ENCODE results near the gene TSPAN14.

Gene TSPAN14

DNA sequence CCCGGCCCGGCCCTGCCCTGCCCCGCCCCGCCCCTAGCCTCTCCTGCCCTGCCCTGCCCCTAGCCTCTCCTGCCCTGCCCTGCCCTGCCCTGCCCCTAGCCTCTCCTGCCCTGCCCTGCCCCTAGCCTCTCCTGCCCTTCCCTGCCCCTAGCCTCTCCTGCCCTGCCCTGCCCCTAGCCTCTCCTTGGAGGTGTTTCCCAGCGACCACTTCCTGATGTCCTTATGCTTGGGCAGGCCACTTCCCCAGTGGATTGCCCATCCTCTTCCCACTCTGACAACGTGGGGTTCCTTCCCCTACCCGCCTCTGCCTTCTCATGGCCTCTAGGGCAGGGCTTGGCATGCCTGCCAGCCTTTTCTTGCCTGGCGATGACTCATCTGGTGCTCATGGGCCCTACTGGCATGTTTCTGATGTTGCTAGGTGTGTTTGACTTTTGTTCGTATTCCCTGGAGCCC is 24.6 kb upstream of the TSPAN14 start:
- no peak overlapping the region for H3K9ac ChIP-seq (ENCODE audit: low read length)
- H3K4me3 ChIP-seq (ENCODE audit: low read length): no peak overlapping the region
- H3K36me3 ChIP-seq (ENCODE audit: control insufficient read depth, insufficient read depth, low read length, severe bottlenecking): peaks cover 97% of the 10 kb centered on the region
- H3K27me3 ChIP-seq (replicated peaks; ENCODE audit: control insufficient read depth, insufficient read depth, low read length): no peaks in the 10 kb centered on the region
- no peaks in the 10 kb centered on the region for H3K9me3 ChIP-seq (ENCODE audit: control insufficient read depth, low read length)
- no peak for DNase-seq (ENCODE audit: low read depth)
- no peaks in the 10 kb centered on the region for H3K4me1 ChIP-seq (ENCODE audit: control insufficient read depth, insufficient read depth, low read length)

DNA sequence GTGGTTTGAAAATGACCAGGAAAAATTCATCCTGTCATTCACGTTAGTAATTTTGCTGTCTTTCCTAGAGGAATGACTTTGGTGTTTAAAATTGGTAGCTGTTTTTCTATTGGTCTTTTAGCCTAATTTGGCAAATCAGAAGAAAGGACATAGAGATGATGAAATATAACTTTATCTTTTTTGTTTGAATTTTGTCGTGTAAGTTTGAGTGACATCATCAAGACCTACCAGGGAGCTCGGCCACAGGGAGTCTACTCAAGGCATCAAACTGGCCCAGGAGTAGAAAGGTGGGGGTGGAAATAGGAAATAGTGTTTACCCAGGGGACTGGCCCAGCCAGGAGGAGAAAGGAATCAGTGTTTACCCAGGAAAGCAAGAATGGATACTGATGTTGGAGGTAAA is 21.0 kb upstream of the TSPAN14 start:
- H3K9ac ChIP-seq (ENCODE audit: low read length): no peak overlapping the region
- no peak for DNase-seq (ENCODE audit: low read depth)
- H3K9me3 ChIP-seq (ENCODE audit: control insufficient read depth, low read length): no peaks in the 10 kb centered on the region
- H3K36me3 ChIP-seq (ENCODE audit: control insufficient read depth, insufficient read depth, low read length, severe bottlenecking): peaks cover 64% of the 10 kb centered on the region
- no peak overlapping the region for H3K4me3 ChIP-seq (ENCODE audit: low read length)
- peaks cover 27% of the 10 kb centered on the region for H3K4me1 ChIP-seq (ENCODE audit: control insufficient read depth, insufficient read depth, low read length)
- no peaks in the 10 kb centered on the region for H3K27me3 ChIP-seq (replicated peaks; ENCODE audit: control insufficient read depth, insufficient read depth, low read length)

DNA sequence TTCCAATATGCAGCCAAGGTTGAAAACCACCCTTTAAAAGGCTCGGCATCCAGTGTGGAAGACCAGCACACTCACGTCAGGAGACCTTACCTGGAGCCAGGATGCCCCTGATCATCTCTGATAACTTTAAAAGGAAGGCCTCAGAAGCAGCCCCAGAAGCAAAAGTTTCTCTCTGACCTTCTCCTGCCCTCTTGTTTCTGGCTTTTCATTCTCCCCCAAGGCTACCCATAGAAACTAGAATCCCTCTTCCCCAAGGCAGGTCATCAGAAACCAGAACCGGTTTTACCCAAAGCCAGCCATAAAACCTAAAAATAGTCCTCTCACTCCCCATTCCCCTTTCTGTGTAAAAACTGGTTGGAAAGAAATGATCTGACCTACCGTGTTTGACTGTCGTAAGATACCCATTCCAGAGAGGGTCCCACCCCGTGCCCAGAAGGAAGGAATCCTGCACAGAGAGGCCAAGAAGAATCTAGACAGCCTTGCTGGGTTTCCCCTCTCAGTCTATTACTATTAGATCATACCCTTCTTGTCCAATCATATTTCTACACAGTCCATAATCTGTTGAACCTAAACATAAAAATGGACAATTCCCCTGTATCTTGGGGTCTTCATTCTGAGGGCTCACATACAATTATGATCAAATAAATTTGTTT is 17.5 kb upstream of the TSPAN14 start:
- Histone ChIP-seq H3K9me3 (ENCODE audit: control insufficient read depth, low read length) (no peaks in the 10 kb centered on the region), H3K4me3 (ENCODE audit: low read length) (no peak overlapping the region), H3K4me1 (ENCODE audit: control insufficient read depth, insufficient read depth, low read length) (peaks cover 43% of the 10 kb centered on the region), H3K36me3 (ENCODE audit: control insufficient read depth, insufficient read depth, low read length, severe bottlenecking) (peaks cover 32% of the 10 kb centered on the region), H3K27me3 (replicated peaks; ENCODE audit: control insufficient read depth, insufficient read depth, low read length) (no peaks in the 10 kb centered on the region), H3K9ac (ENCODE audit: low read length) (no peak overlapping the region)
- no peak for DNase-seq (ENCODE audit: low read depth)

DNA sequence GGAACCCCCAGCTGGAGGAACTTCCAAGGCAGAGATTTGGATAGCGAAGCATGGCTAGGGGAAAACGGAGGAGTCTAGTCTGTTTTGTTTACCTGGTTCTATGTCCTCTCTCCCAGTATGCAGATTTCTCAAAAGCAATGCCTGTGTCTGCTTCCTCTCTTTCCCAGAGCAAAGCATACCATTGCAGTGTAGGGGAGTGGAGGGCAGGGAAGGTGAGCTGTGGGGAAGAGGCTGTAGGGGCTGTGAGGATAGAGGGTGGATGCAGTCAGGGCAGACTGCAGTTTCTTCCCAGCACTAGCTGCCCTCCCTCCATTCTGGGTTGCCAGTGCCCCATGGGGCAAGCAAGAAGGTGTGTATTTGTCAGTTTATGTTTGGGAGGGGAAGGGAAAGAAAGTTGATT is 16.9 kb upstream of the TSPAN14 start:
- Histone ChIP-seq H3K4me3 (ENCODE audit: low read length) (no peak overlapping the region), H3K4me1 (ENCODE audit: control insufficient read depth, insufficient read depth, low read length) (peaks cover 46% of the 10 kb centered on the region), H3K9ac (ENCODE audit: low read length) (no peak overlapping the region), H3K27me3 (replicated peaks; ENCODE audit: control insufficient read depth, insufficient read depth, low read length) (no peaks in the 10 kb centered on the region), H3K36me3 (ENCODE audit: control insufficient read depth, insufficient read depth, low read length, severe bottlenecking) (peaks cover 26% of the 10 kb centered on the region), H3K9me3 (ENCODE audit: control insufficient read depth, low read length) (no peaks in the 10 kb centered on the region)
- DNase-seq (ENCODE audit: low read depth): no peak

DNA sequence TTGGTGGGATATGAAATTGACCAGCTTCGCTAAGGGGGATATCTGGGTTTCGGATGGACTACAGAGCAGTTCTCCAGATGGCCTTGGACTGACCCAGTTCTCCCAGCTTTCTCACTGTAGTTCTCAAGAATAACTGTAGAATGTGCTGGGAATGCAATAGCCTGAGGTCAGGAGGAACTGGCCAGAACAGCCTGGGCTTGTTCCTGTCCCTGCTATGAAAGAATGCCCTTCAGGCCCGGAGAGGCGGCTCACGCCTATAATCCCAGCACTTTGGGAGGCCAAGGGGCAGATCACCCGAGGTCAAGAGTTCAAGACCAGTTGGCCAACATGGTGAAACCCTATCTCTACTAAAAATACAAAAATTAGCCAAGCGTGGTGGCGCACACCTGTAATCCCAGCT is 12.3 kb upstream of the TSPAN14 start:
- Histone ChIP-seq H3K4me1 (ENCODE audit: control insufficient read depth, insufficient read depth, low read length) (peaks cover 54% of the 10 kb centered on the region), H3K27me3 (replicated peaks; ENCODE audit: control insufficient read depth, insufficient read depth, low read length) (no peaks in the 10 kb centered on the region), H3K9ac (ENCODE audit: low read length) (no peak overlapping the region), H3K4me3 (ENCODE audit: low read length) (no peak overlapping the region), H3K9me3 (ENCODE audit: control insufficient read depth, low read length) (no peaks in the 10 kb centered on the region), H3K36me3 (ENCODE audit: control insufficient read depth, insufficient read depth, low read length, severe bottlenecking) (no peaks in the 10 kb centered on the region)
- no peak for DNase-seq (ENCODE audit: low read depth)

DNA sequence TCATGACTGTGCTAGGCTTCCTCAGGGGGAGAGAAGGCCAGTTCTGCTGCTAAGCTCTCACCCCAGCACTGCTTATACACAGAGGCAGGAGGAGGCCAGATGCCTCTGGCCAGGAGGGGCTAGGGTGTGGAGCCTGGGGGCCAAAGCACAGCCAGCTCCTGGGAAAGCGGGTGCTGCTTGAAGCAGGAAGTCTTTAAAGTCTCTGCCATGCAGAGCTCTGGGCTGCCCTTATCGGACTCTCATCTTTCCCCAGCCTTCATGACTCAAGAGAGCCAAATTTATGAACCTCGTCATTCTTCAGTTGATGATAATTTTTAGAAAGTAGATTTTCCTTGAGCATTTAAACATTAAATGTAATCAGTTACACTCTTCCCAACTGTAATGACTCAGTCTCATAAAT is 11.2 kb upstream of the TSPAN14 start:
- Histone ChIP-seq H3K4me3 (ENCODE audit: low read length) (no peak overlapping the region), H3K27me3 (replicated peaks; ENCODE audit: control insufficient read depth, insufficient read depth, low read length) (no peaks in the 10 kb centered on the region), H3K36me3 (ENCODE audit: control insufficient read depth, insufficient read depth, low read length, severe bottlenecking) (no peaks in the 10 kb centered on the region), H3K9me3 (ENCODE audit: control insufficient read depth, low read length) (no peaks in the 10 kb centered on the region), H3K9ac (ENCODE audit: low read length) (peak overlapping the region; percentile 25), H3K4me1 (ENCODE audit: control insufficient read depth, insufficient read depth, low read length) (peaks cover 43% of the 10 kb centered on the region)
- DNase-seq (ENCODE audit: low read depth): no peak

DNA sequence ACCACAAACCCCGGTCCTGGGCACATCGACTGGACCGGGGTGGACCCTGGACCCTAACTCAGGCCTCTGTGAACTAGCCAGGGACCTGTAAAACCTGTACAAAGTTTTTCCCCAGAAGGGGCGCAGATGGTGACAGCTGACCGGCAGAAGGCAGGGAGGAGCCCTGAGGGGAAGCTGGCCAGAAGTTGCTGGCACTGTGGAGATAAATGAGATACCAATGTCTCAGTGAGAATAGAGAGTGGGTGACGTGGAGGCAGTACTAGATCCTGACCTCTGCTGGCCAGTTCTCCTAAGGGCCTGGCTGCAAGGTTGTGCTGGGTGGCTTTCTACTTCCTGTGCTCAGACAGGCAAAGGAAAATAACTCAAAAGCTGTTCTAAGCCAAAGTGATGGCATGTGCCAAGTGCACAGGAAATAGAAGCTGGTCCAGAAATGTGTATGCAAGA is 10.6 kb upstream of the TSPAN14 start:
- Histone ChIP-seq H3K4me3 (ENCODE audit: low read length) (no peak overlapping the region), H3K36me3 (ENCODE audit: control insufficient read depth, insufficient read depth, low read length, severe bottlenecking) (no peaks in the 10 kb centered on the region), H3K9ac (ENCODE audit: low read length) (peak overlapping the region; percentile 14), H3K9me3 (ENCODE audit: control insufficient read depth, low read length) (no peaks in the 10 kb centered on the region), H3K27me3 (replicated peaks; ENCODE audit: control insufficient read depth, insufficient read depth, low read length) (no peaks in the 10 kb centered on the region), H3K4me1 (ENCODE audit: control insufficient read depth, insufficient read depth, low read length) (peaks cover 36% of the 10 kb centered on the region)
- peak; percentile 36 for DNase-seq (ENCODE audit: low read depth)

DNA sequence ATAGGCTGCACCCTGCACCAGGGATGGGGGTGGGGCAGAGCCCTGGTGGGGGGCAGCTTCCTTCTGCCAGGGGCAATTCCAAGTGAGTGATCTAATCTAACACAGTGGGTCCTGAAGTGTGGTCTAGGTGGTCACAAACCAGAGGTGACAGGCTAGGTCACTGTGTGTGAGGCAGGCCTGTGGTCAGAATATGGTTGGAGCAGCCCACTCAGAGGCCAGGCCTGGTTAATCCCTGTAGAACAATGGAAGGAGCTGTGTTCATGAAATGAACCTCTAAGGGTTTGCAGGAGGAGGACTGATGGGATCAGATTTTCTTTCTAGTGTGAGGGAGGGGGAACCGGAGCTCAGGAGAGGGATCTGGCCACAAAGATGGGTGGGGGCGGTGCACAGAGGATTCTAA is 10.0 kb upstream of the TSPAN14 start:
- Histone ChIP-seq H3K36me3 (ENCODE audit: control insufficient read depth, insufficient read depth, low read length, severe bottlenecking) (no peaks in the 10 kb centered on the region), H3K9ac (ENCODE audit: low read length) (peak overlapping the region; percentile 14), H3K9me3 (ENCODE audit: control insufficient read depth, low read length) (no peaks in the 10 kb centered on the region), H3K27me3 (replicated peaks; ENCODE audit: control insufficient read depth, insufficient read depth, low read length) (no peaks in the 10 kb centered on the region), H3K4me3 (ENCODE audit: low read length) (no peak overlapping the region), H3K4me1 (ENCODE audit: control insufficient read depth, insufficient read depth, low read length) (peaks cover 31% of the 10 kb centered on the region)
- DNase-seq (ENCODE audit: low read depth): no peak

DNA sequence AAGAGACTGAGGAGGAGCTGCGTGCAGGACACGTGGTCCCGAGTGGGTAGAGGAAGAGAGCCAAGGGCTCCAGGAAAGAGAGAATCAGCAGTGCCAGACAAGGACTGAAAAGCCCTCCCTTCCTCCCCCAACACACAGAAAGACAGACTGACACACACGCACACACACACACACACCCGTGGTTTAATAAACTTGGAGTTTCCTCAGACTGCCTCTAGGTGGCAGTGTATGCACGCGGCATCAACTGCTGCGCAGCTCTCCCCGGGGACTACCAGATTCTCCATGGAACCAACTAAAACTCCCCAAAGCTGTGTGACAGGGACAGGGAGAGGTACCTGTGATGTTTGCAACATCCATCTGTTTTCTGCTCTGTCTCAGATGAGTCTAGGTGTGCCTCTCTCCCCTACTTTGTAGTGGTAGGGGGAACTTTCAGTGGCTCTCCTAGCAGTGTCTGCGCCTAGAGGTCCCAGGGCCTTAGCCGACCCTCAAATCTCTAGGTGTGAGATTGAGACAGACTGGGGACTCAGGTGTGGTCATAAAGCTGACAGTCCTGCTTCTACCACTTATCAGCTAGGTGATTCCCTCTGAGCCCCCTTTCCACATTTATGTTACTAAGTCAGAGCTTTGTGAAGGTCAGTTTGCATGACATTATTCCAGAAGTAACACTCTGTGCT is 9.3 kb upstream of the TSPAN14 start:
- Histone ChIP-seq H3K27me3 (replicated peaks; ENCODE audit: control insufficient read depth, insufficient read depth, low read length) (no peaks in the 10 kb centered on the region), H3K4me3 (ENCODE audit: low read length) (no peak overlapping the region), H3K4me1 (ENCODE audit: control insufficient read depth, insufficient read depth, low read length) (peaks cover 27% of the 10 kb centered on the region), H3K36me3 (ENCODE audit: control insufficient read depth, insufficient read depth, low read length, severe bottlenecking) (no peaks in the 10 kb centered on the region), H3K9ac (ENCODE audit: low read length) (no peak overlapping the region), H3K9me3 (ENCODE audit: control insufficient read depth, low read length) (no peaks in the 10 kb centered on the region)
- peak; percentile 84 for DNase-seq (ENCODE audit: low read depth)

DNA sequence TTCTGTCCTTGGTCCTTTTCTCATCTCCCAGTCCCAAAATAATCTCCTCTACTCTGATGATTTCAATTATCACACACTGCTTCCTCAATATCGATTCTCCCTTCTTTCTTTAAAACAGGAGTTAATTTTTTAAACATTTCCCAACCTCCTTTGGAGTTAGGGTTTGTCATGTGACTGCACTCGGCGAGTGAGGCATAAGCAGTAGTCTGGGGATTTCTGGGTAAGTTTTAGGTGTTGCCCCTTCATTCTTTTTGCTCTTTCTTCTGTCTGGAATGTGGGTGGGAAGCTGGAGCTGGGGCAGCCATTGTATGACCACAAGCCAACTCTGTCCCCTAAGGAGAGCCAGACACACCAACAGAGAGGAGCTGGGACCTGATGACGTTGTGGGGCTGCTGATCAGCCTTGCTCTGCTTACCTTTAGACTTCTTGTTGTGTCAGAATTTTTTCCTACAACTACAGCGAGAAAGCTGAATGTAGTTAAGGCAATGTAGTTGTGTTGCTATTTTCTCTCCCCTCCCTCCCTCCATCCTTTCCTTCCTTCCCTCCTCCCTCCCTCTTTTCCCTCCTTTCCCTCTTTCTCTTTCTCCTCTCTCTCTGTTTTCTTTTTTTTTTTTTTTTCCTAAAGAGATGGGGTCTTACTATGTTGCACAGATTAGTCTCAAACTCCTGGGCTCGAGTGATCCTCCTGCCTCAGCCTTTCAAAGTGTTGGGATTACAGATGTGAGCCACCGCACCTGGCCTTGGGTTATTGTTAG is 6.5 kb upstream of the TSPAN14 start:
- Histone ChIP-seq H3K4me3 (ENCODE audit: low read length) (no peak overlapping the region), H3K9ac (ENCODE audit: low read length) (no peak overlapping the region), H3K36me3 (ENCODE audit: control insufficient read depth, insufficient read depth, low read length, severe bottlenecking) (no peaks in the 10 kb centered on the region), H3K27me3 (replicated peaks; ENCODE audit: control insufficient read depth, insufficient read depth, low read length) (no peaks in the 10 kb centered on the region), H3K9me3 (ENCODE audit: control insufficient read depth, low read length) (peaks cover 8% of the 10 kb centered on the region), H3K4me1 (ENCODE audit: control insufficient read depth, insufficient read depth, low read length) (peaks cover 27% of the 10 kb centered on the region)
- DNase-seq (ENCODE audit: low read depth): no peak

DNA sequence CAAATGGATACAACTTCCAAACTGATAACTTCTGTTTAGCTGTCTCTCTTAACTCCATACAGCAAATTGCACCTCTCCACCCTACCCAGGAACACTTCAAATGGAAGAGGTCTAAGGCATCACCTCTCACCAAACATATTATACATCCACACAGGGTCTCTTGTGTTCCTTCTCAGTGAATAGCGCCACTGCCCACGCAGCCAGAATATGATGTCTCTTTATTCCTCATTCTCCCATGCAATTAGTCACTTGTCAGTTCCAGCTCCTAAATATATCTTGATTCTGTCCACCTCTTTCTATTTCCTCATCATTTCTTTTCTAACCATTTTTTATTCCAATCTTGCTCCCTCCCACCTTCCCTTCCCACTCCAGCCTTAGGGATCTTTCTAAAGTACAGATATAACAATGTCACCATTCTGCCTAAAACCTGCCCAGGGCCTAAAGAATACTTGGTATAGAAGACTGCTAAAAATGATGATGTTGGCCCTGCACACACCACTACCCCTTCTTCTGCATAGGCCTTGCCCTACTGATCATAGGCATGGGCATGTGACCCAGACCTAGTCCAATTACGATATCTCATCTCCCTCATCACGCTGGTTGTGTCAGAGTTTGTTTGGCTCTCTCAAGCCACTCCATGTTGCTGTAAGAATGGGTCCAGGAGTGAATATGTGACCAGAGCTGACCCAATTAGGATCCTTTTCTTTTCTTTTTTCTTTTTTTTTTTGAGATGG is 5.7 kb upstream of the TSPAN14 start:
- DNase-seq (ENCODE audit: low read depth): no peak
- Histone ChIP-seq H3K9me3 (ENCODE audit: control insufficient read depth, low read length) (peaks cover 8% of the 10 kb centered on the region), H3K9ac (ENCODE audit: low read length) (no peak overlapping the region), H3K4me3 (ENCODE audit: low read length) (no peak overlapping the region), H3K36me3 (ENCODE audit: control insufficient read depth, insufficient read depth, low read length, severe bottlenecking) (no peaks in the 10 kb centered on the region), H3K27me3 (replicated peaks; ENCODE audit: control insufficient read depth, insufficient read depth, low read length) (no peaks in the 10 kb centered on the region), H3K4me1 (ENCODE audit: control insufficient read depth, insufficient read depth, low read length) (peaks cover 27% of the 10 kb centered on the region)
